ENCODE measurements around the gene KCNIP1. TPM values are rescaled to one million over a fixed set of nuclear protein-coding genes. Genes with fewer than 3 reads are reported as not detected.
A peak's percentile ranks its signal among the peaks of the same experiment; 100 is the strongest.

KCNIP1 gene
- total RNA-seq, 3 donors from 2014 or later (not counting 1 experiment from before 2014, with no cell fraction given), result not detected

GRCh38 chr5:170551076-170551475 is 47.3 kb downstream of the KCNIP1 start:
- H3K4me1 ChIP-seq (ENCODE audit: control insufficient read depth, insufficient read depth, low read length), result peaks cover 6% of the 10 kb centered on the region
- Mint-ChIP-seq H3K9me3 (no peaks in the 10 kb centered on the region), H3K4me3 (no peak overlapping the region), H3K4me1 (no peaks in the 10 kb centered on the region), H3K36me3 (no peaks in the 10 kb centered on the region), H3K27ac (no peak overlapping the region), H3K27me3 (ENCODE audit: low read depth in 2 of 2) (peaks cover under 1 to 6% of the 10 kb centered on the region in 2 donors)
- DNase-seq (no peak), ATAC-seq (no peak)
- no peak overlapping the region for H3K4me3 ChIP-seq (ENCODE audit: low read length)
- H3K9me3 ChIP-seq (ENCODE audit: control insufficient read depth, insufficient read depth, low read length), result no peaks in the 10 kb centered on the region
- TF ChIP-seq CTCF (IDR thresholded peaks at IDR 0.05), result no peak
- intact Hi-C loops (cut with micrococcal nuclease), result no loop called here
- WGBS (ENCODE audit: insufficient coverage), result 42% methylated on average over 4 of the region's 4 CpGs
- peaks cover 4% of the 10 kb centered on the region for H3K27me3 ChIP-seq (ENCODE audit: control insufficient read depth, insufficient read depth, low read length)
- H3K27ac ChIP-seq (ENCODE audit: low read length), result no peak overlapping the region
- no peaks in the 10 kb centered on the region for H3K36me3 ChIP-seq (ENCODE audit: control insufficient read depth, insufficient read depth, low read length)

- no peaks in the 10 kb centered on the region for H3K4me1 Mint-ChIP-seq
- no peaks in the 10 kb centered on the region for H3K9me3 Mint-ChIP-seq
Observed at GRCh38 chr5:170551622-170552021, 47.8 kb downstream of the KCNIP1 start.

GRCh38 chr5:170552621-170553115 is 48.8 kb downstream of the KCNIP1 start:
- H3K9me3 ChIP-seq (ENCODE audit: control insufficient read depth, insufficient read depth, low read length), result no peaks in the 10 kb centered on the region
- DNase-seq (no peak), ATAC-seq (no peak)
- peaks cover 4% of the 10 kb centered on the region for H3K27me3 ChIP-seq (ENCODE audit: control insufficient read depth, insufficient read depth, low read length)
- H3K4me1 ChIP-seq (ENCODE audit: control insufficient read depth, insufficient read depth, low read length), result peaks cover 6% of the 10 kb centered on the region
- no peak overlapping the region for H3K27ac Mint-ChIP-seq
- H3K4me1 Mint-ChIP-seq, result no peaks in the 10 kb centered on the region
- no peak for TF ChIP-seq CTCF (IDR thresholded peaks at IDR 0.05)
- H3K4me3 ChIP-seq (ENCODE audit: low read length), result no peak overlapping the region
- no peaks in the 10 kb centered on the region for H3K36me3 Mint-ChIP-seq
- H3K27me3 Mint-ChIP-seq (ENCODE audit: low read depth in 2 of 2), result peaks cover 0 to 2% of the 10 kb centered on the region in 2 donors
- H3K36me3 ChIP-seq (ENCODE audit: control insufficient read depth, insufficient read depth, low read length), result no peaks in the 10 kb centered on the region
- no peak overlapping the region for H3K27ac ChIP-seq (ENCODE audit: low read length)
- no peaks in the 10 kb centered on the region for H3K9me3 Mint-ChIP-seq
- 9% methylated on average over 12 of the region's 12 CpGs for WGBS (ENCODE audit: insufficient coverage)
- intact Hi-C loops (cut with micrococcal nuclease), result no loop called here
- no peak overlapping the region for H3K4me3 Mint-ChIP-seq

More at GRCh38 chr5:170551622-170552021, 47.8 kb downstream of the KCNIP1 start:
- H3K36me3 ChIP-seq (ENCODE audit: control insufficient read depth, insufficient read depth, low read length), result no peaks in the 10 kb centered on the region
- TF ChIP-seq CTCF (IDR thresholded peaks at IDR 0.05), result no peak
- ATAC-seq (peak in 1 of 3 donors; percentile 41), DNase-seq (no peak)
- H3K27ac ChIP-seq (ENCODE audit: low read length), result no peak overlapping the region
- H3K9me3 ChIP-seq (ENCODE audit: control insufficient read depth, insufficient read depth, low read length), result no peaks in the 10 kb centered on the region
- WGBS (ENCODE audit: insufficient coverage), result 93% methylated on average over 7 of the region's 7 CpGs
- H3K4me3 ChIP-seq (ENCODE audit: low read length), result no peak overlapping the region
- peaks cover 6% of the 10 kb centered on the region for H3K4me1 ChIP-seq (ENCODE audit: control insufficient read depth, insufficient read depth, low read length)
- Mint-ChIP-seq H3K4me3 (no peak overlapping the region), H3K27me3 (ENCODE audit: low read depth in 2 of 2) (peaks cover 0 to 6% of the 10 kb centered on the region in 2 donors), H3K27ac (no peak overlapping the region), H3K36me3 (no peaks in the 10 kb centered on the region)
- H3K27me3 ChIP-seq (ENCODE audit: control insufficient read depth, insufficient read depth, low read length), result peaks cover 4% of the 10 kb centered on the region
- intact Hi-C loops (cut with micrococcal nuclease), result no loop called here

GRCh38 chr5:170553218-170553617 is 49.4 kb downstream of the KCNIP1 start:
- Mint-ChIP-seq H3K4me3 (no peak overlapping the region), H3K36me3 (no peaks in the 10 kb centered on the region), H3K27me3 (ENCODE audit: low read depth in 2 of 2) (peaks cover 0 to 2% of the 10 kb centered on the region in 2 donors), H3K4me1 (no peaks in the 10 kb centered on the region), H3K9me3 (no peaks in the 10 kb centered on the region), H3K27ac (no peak overlapping the region)
- H3K27ac ChIP-seq (ENCODE audit: low read length), result no peak overlapping the region
- DNase-seq (no peak), ATAC-seq (no peak)
- no peak overlapping the region for H3K4me3 ChIP-seq (ENCODE audit: low read length)
- intact Hi-C loops (cut with micrococcal nuclease), result no loop called here
- TF ChIP-seq CTCF (IDR thresholded peaks at IDR 0.05), result no peak
- WGBS (ENCODE audit: insufficient coverage), result 37% methylated on average over 4 of the region's 4 CpGs
- H3K9me3 ChIP-seq (ENCODE audit: control insufficient read depth, insufficient read depth, low read length), result no peaks in the 10 kb centered on the region
- H3K27me3 ChIP-seq (ENCODE audit: control insufficient read depth, insufficient read depth, low read length), result peaks cover 4% of the 10 kb centered on the region
- peaks cover 6% of the 10 kb centered on the region for H3K4me1 ChIP-seq (ENCODE audit: control insufficient read depth, insufficient read depth, low read length)
- no peaks in the 10 kb centered on the region for H3K36me3 ChIP-seq (ENCODE audit: control insufficient read depth, insufficient read depth, low read length)

Data from natural killer cell (primary cell).